Epithelial cell of prostate (primary cell): Measurements from ENCODE around the gene RAP1A.

Experiments
- DNase-seq: peaks from one replicate; pipeline ENCODE4 v3.0.0-alpha.2; 2011; ENCODE audit warnings: low read depth, low spot score
- H3K27ac ChIP-seq: fragments of 450-650 bp; 2 replicates; pipeline ENCODE4 v1.5.1; 2017; ENCODE audit warnings: mild to moderate bottlenecking

Gene RAP1A

DNA sequence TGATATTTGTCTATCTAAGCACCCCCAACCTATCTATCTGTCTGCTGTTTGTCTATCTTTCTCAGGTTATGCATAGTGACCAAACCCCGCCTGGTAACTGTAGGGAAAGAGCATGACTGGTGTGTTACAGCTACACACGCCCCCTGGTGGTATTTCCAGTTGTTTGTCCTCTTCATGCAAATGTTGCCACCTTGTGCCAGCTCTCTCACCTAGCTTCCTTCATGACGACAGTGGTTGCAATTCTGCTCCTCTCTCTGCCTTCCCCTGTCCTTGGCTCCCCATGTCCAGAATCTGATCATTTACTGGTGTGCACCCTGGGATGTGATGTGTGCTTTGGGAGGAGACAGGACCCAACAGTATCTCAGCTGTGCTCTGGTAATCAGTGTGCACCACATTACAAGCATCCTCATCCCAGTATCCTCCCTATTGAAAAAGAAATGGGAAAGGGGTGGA, 127.7 kb downstream of the RAP1A start:
- no peak overlapping the region for H3K27ac ChIP-seq
- no peak for DNase-seq

DNA sequence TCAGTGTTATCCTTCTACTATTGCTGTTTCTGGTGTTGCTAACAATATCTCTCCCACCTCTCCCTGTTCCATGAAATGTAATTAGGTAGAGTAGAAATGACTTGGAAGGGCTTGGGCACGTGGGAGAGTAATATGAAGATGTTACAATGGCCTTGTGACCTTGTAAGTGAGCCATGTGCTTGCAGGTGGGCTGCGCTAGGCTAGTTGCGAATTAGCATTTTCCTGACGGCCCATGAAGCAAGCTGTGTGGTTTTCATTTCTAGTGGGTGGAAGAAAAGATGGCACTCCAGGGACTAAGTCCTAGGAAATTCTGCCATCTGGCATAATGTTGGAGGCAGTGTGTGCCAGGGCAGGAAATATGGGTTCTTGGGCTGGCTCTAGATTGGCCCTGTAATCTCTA, 128.4 kb downstream of the RAP1A start:
- H3K27ac ChIP-seq: no peak overlapping the region
- no peak for DNase-seq

DNA sequence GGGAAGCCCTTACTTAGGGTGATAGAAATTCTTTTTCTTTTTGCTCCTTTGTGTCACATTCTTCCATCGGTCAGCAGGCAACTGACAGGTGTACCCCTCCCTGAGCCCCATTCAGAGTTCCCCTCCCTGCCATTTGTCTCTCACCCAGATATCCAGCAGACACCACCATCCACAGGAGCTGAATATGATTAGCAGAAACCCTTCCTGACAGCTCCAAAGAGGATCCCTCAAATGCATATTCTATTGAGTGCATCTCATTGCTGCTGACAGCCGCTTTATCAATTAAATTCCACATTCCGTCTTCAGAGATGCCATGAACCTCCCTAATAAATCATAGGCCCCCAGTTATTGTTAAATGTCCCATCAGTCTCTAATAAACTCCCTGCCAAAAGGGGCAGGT, 130.0 kb downstream of the RAP1A start:
- no peak for DNase-seq
- H3K27ac ChIP-seq: no peak overlapping the region

DNA sequence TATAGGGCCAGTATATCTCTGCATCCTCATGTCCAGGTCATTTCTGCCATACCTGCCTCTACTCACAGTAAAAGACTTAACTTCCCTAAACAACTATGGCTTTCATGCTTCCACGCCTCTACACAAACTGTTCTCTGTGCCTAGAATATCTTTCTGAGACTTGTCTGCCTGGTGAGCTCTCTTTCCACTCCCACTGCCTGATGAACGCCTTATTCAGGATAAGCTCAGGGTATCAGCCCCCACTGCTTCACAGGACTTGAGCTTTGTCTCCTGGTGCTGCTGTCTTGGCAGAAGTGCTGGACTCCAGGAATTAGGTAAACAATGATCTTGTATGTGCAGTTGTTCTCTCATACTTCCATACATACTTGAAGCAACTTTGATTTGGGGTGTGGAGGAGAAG, 131.3 kb downstream of the RAP1A start:
- H3K27ac ChIP-seq: no peak overlapping the region
- DNase-seq: no peak

DNA sequence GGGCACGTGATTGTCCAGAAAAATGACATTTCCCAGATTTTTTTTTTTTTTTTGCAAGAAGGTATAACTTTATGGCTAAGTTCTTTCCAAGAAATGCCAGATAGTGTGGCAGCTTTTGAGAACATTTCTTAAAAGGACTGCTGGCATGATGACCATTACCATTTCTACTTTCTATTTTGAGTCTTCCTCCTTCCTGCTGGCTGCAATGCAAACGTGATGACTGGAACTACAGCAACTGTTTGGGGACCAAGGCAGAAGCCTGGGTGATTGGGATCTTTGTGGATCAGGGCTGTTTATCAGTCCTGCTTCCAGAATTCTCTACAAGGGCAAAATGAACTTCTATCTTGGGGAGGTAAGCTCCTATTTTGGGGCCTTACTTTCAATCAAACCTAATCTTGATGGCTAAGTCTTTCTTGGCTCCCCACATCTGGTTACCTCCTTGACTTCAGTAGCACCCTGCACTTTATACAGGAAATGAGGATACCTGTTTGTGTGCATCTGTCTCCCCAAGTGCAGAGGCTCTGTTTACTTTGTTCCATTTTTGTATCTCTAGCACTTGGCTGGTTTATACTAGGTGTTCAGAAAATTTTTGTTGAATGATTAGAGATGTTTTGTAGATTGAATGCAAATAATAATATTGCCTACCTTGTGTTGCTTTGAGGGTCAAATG, 132.5 kb downstream of the RAP1A start:
- DNase-seq: no peak
- no peak overlapping the region for H3K27ac ChIP-seq

DNA sequence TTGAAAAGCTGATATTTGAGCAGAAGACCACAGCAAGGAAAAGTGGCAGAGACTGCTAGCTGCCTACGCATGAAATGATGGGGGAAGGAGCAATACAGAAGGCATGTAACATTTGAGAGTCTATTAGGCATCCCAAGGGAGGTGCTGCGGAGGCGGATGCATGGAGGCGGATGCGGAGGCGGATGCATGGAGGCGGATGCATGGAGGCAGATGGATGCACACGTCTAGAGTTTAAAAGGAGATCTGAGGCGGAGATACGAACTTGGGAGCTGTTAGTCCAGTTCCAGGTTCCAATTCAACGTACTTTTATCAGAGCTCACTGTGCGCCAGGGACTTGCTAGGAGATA, 135.4 kb downstream of the RAP1A start:
- H3K27ac ChIP-seq: peak overlapping the region; percentile 86
- DNase-seq: no peak

DNA sequence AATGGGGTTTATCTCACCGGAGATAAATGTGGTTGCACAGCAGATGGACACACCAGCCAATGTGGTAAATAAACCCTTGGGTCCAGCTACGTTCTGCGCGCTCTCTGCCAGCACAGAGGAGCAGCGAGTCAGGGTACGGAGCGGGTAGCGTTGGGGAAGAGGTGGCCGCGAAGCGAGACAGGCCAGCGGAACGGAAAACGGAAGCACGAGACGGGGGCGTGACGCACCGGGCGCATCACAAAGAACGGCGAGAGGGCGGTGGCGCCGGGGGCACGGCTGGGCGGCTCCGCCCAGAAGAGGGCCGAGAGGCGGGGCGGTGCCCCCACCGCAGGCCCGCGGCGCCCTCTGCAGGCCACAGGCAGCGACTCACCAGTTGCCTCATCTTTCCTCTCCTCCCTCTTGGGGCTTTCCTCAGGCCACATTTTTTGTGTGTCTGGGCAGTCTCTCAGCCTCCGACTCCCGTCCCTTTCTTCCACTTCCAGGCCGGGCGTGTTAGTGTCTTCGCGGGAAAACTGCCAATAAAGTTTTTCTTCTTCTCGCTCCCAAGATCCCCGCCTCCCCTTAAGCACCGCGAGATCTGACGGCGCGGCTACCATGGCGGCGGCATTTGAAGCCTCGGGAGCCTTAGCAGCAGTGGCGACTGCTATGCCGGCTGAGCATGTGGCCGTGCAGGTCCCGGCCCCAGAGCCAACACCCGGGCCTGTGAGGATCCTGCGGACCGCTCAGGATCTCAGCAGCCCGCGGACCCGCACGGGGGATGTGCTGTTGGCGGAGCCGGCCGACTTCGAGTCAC, 135.9 kb downstream of the RAP1A start, which contains the start of gene DDX20:
Gene DDX20, plus strand, starts transcription at position 571 of the 793 bp plus-strand sequence. Its CDS starts 24 bp downstream, at position 595.
- peak within 1 kb of the TSS; percentile 86 for H3K27ac ChIP-seq
- DNase-seq: peak; percentile 91

DNA sequence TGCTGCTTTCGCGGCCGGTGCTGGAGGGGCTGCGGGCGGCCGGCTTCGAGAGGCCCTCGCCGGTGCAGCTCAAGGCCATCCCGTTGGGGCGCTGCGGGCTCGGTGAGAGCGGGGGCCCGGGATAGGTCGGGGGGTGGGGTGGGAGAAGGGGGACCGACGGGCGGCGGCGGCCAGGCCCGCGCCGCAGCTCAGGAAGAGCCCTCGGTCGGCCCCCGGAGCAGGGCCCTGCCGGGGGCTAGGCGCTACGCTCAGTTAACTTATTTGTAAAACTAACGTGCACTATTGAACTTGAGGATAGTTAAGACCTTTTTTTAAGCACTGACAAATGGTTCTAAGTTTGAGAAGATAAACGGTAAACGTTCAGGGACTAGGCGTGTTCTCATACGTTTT, 136.5 kb downstream of the RAP1A start:
- H3K27ac ChIP-seq: peak overlapping the region; percentile 86
- no peak for DNase-seq

DNA sequence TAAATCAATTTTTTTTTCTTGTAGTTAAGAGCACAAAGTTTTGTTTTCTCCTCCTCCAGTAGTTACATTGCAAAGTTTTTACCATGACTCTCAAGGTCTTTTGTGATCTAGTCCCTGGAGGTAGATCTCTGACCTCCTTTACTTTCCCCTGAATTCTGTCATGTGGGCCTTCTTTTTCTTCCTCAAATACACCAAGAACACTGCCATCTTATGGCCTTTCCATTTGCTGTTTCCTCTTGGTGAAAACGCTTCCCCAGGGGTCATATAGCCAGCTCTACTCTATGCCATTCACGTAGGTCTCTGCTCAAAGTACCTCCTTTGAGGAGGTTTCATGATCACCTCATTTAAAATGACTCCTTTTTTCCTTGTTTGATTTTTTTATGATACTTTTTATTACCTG, 138.8 kb downstream of the RAP1A start:
- H3K27ac ChIP-seq: no peak overlapping the region
- no peak for DNase-seq

DNA sequence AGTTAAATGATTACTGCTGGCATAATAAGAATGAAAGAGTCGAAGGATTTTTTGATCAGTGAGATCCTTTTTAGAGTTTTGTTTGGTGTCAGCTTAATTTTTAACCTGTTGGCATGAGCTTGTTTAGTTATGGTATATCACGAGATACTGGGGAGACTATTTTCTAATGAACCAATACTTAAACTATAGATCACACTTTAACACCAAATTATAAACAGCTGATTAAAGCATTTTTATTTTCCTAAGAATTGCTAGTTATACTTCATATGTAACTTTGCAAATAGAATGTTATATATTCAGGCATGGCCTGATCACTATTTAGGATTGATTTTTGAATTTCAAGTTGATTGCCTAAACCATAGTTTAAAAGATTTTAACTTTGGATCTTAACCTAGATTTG, 142.1 kb downstream of the RAP1A start:
- no peak overlapping the region for H3K27ac ChIP-seq
- DNase-seq: no peak

DNA sequence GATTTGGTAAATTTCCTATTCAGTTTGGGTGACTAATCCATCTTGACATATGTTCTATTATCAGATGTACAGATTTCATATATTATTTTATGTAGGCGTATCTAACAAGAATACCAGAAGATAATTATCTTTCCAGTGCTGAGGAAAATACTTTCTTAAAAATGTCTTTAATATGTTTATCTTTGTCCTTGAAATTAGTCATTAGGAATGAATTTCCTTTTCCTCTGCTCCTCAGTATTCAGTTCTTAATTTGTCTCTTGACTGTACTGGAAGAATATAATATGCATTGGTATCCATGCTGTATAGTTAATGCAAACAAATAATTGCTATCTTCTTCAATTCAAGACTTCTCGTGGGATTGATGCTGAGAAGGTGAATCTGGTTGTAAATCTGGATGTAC, 142.7 kb downstream of the RAP1A start:
- DNase-seq: no peak
- H3K27ac ChIP-seq: no peak overlapping the region
